ENCODE results near the gene TRIM65. TPM values are rescaled to one million over a fixed set of nuclear protein-coding genes. Genes with fewer than 3 reads are reported as not detected.

The TRIM65 gene, protein sequence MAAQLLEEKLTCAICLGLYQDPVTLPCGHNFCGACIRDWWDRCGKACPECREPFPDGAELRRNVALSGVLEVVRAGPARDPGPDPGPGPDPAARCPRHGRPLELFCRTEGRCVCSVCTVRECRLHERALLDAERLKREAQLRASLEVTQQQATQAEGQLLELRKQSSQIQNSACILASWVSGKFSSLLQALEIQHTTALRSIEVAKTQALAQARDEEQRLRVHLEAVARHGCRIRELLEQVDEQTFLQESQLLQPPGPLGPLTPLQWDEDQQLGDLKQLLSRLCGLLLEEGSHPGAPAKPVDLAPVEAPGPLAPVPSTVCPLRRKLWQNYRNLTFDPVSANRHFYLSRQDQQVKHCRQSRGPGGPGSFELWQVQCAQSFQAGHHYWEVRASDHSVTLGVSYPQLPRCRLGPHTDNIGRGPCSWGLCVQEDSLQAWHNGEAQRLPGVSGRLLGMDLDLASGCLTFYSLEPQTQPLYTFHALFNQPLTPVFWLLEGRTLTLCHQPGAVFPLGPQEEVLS
- 30.4 and 35.6 TPM in 2 replicates for total RNA-seq

GRCh38 chr17:75896415-75897159 lies at the start of gene TRIM65:
Gene TRIM65 (minus strand): TSS chr17:75896951. CDS start chr17:75896937, 14 bp downstream.

DNA sequence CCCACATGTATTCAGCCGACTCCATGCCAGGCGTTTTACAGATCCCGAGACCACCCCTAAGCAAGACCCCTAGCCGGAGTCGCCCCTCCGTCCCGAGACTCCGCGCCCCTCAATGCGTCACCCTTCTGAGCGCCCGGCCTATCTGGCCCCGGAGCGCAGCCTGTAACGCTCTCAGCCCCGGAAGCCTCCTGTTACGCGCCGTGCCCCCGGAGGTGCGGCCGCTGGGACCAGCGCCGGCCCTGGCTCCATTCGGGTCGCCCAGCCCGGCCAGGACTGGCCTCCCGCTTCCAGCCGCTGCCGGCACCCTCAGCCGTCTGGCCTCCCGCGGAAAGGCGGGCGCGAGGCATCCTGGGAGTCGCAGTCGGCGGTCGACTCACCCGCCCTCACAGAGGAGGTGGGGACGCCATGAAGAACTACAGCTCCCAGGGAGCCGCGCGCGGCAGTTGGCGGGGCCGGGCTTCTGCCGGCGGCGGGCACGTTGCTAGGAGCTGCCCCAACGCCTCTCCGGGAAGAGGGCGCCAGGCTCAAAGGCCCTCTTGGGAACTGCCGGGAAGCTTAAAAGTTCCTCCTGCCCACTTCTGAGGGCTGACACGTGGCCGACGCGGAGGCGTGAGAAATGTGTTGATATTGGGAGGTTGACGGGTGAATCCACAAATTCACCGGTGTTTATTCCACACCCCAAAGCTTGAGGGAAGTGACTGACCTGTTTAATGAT lies 44.1 kb upstream of the TRIM65 start, which contains the start of gene FBF1:
Gene FBF1 (minus strand): TSS at position 316 of the 715 bp plus-strand sequence. CDS start 2,893 bp downstream, outside the sequence.

GRCh38 chr17:75904749-75905521 lies 8.2 kb upstream of the TRIM65 start, which contains the start of gene MRPL38:
Gene MRPL38 (minus strand): TSS chr17:75904884. CDS start chr17:75904875, 9 bp downstream.

DNA sequence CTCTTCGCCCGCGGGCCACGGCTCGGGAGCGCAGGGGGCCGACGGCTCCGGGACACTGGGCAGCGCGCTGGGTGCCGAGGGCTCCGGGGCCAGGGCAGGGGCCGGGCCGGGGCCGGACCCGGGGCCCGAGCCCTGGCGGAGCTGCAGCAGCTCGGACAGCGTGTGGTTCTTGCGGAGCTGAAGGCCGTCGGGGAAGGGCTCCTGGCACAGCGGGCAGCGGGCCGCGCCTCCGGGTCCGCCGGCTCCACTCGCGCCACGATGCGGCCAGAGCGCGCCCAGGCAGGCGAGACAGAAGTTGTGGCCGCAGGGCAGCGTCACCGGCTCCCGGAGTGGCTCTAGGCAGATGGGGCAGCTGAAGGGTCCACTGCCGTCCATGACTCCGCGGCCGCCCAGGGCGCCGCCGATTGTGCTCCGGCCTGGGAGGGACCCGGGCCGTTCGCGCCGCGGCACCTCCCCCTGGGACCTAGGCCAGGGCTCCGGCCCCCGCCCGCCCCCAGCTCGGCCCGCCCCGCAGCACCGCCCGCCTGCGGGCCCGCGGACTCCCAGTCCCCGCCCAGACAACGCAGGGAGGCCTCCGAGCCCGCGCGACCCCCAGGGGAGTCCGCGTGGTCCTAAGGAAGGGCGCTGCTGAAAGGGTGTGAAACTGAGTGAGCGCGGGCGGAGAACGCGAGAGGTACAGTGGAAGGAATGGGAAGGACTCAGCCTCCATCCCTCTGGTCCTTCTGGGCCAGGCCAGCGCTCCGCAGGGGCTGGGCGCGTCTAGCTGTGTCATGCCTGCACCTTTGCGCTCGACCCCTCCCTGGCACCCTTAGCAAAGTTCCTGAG lies 18.4 kb downstream of the TRIM65 start, which contains the start of gene TRIM47:
Gene TRIM47 (minus strand): TSS at position 408 of the 825 bp plus-strand sequence. CDS start 33 bp downstream, at position 375.

GRCh38 chr17:75855310-75856061 lies 41.3 kb downstream of the TRIM65 start, which contains the start of gene WBP2:
Gene WBP2 (minus strand): TSS chr17:75855335. CDS start chr17:75855297, 38 bp downstream.

DNA sequence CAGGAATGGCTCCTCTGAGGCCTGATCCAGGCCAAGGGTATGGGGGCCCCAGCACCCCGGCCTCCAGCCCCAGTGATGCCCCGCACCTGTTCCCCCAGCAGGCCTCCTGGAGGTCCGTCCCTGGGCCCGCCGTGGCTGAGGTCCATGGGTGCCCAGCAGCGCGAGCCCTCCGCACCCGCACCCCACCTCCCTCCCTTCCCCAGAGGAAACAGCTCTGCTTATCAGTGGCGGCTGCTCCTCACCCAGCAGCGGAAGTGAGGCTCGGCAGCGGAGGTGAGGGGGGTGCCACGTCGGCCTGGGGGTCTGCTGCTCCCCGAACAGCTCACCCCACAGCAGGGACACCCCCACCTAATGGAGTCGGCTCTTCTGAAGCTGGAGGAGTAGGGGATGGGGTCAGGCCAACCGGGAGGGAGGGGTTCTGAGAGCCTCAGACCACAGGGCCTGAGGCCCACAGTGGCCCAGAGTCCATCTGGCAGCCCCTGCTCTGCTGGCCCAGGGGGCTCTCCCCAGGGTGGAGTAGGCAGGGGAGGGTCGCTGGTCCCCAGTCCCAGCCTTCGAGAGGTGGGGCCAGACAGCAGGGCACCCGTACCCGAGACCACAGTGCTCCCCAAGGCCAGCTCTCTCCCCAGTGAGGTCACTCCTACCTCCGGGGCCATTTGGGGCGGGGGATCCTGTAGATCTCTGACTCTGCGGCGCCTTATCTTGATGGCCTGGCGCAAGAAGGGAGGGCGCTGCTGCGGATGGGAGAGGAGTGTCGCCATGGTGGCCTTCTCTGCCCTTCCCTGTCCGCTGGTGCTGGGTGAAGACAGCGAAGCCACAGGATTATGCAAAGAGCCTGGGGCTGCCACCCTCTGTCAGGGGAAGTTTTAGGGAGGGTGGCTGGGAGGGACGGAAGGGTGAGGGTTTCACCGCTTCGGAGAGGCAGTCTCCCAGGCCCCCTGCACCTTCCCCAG lies 52.9 kb downstream of the TRIM65 start, which contains the start of gene UNC13D:
Gene UNC13D (minus strand): TSS at position 828 of the 953 bp plus-strand sequence. CDS start 67 bp downstream, at position 761.

Other genes with a start within 250 kb of the TRIM65 start
- 16.3 and 18.1 TPM in 2 replicates for gene RECQL5, start 229.8 kb downstream of the TRIM65 start, total RNA-seq
- gene SAP30BP, start 229.6 kb downstream of the TRIM65 start, total RNA-seq = 70.9 and 71.3 TPM in 2 replicates
- gene ITGB4, start 175.5 kb downstream of the TRIM65 start, total RNA-seq = 6.1 and 50.0 TPM in 2 replicates
- 50.5 and 65.7 TPM in 2 replicates for gene GALK1, start 131.8 kb downstream of the TRIM65 start, total RNA-seq
- gene UNK, start 112.1 kb downstream of the TRIM65 start, total RNA-seq = 17.9 and 19.6 TPM in 2 replicates
- gene UNC13D, start 52.5 kb downstream of the TRIM65 start, total RNA-seq = 0.76 and 3.9 TPM in 2 replicates
- 28.4 and 51.6 TPM in 2 replicates for gene WBP2, start 41.6 kb downstream of the TRIM65 start, total RNA-seq
- 61.9 and 66.6 TPM in 2 replicates for gene TRIM47, start 18.4 kb downstream of the TRIM65 start, total RNA-seq
- gene MRPL38, start 7.9 kb upstream of the TRIM65 start, total RNA-seq = 41.0 and 42.8 TPM in 2 replicates
- 5.5 and 7.2 TPM in 2 replicates for gene FBF1, start 44.1 kb upstream of the TRIM65 start, total RNA-seq
- gene ACOX1, start 82.2 kb upstream of the TRIM65 start, total RNA-seq = 57.5 and 70.3 TPM in 2 replicates
- 18.7 and 21.6 TPM in 2 replicates for gene TEN1, start 82.3 kb upstream of the TRIM65 start, total RNA-seq
- 0.33 and 1.5 TPM in 2 replicates for gene CDK3, start 103.9 kb upstream of the TRIM65 start, total RNA-seq
- gene EVPL, start 130.4 kb upstream of the TRIM65 start, total RNA-seq = not detected in 2 replicates
- 29.4 and 33.4 TPM in 2 replicates for gene SRP68, start 175.6 kb upstream of the TRIM65 start, total RNA-seq
- not detected in 2 replicates for gene GALR2, start 177.8 kb upstream of the TRIM65 start, total RNA-seq
- gene ZACN, start 182.2 kb upstream of the TRIM65 start, total RNA-seq = not detected in 2 replicates
- gene EXOC7, start 206.8 kb upstream of the TRIM65 start, total RNA-seq = 102 and 107 TPM in 2 replicates
- not detected in 2 replicates for gene FOXJ1, start 244.3 kb upstream of the TRIM65 start, total RNA-seq